Astrocyte (in vitro differentiated cells and primary cell): ENCODE results near the gene KHSRP. TPM values are rescaled to one million over a fixed set of nuclear protein-coding genes. Genes with fewer than 3 reads are reported as not detected.

Experiments used
- DNase-seq: peaks from one replicate; pipeline ENCODE4 v3.0.0-alpha.2; 2010; ENCODE audit warnings: low read depth
- FAIRE-seq: peaks from 2 replicates; lab custom pipeline; 2011; peaks lifted over from hg19 to GRCh38; lab: Jason Lieb, UNC
- H2AFZ ChIP-seq: 2 replicates; pipeline ENCODE4 v1.6.0; 2012; ENCODE audit warnings: low read depth, low read length, inconsistent platforms
- H3K27ac ChIP-seq: 2 replicates; pipeline ENCODE4 v1.5.1; 2011; ENCODE audit warnings: low read depth, low read length, inconsistent platforms
- H3K27me3 ChIP-seq: 2 replicates; pipeline ENCODE4 v1.6.0; 2011; ENCODE audit warnings: low read length, inconsistent platforms; ENCODE audit not compliant: insufficient read depth
- H3K36me3 ChIP-seq: 2 replicates; pipeline ENCODE4 v1.5.1; 2011; ENCODE audit warnings: low read length, inconsistent platforms; ENCODE audit not compliant: insufficient read depth
- H3K4me1 ChIP-seq: 2 replicates; pipeline ENCODE4 v1.5.1; 2011; ENCODE audit warnings: low read length, inconsistent platforms; ENCODE audit not compliant: insufficient read depth
- H3K4me2 ChIP-seq: 2 replicates; pipeline ENCODE4 v1.6.0; 2012; ENCODE audit warnings: low read length, inconsistent platforms
- H3K4me3 ChIP-seq: 2 replicates; pipeline ENCODE4 v1.5.1; 2011; ENCODE audit warnings: low read depth, mild to moderate bottlenecking, low read length, inconsistent platforms; ENCODE audit not compliant: insufficient read depth
- H3K79me2 ChIP-seq: 2 replicates; pipeline ENCODE4 v1.6.0; 2012; ENCODE audit warnings: mild to moderate bottlenecking, low read length, inconsistent platforms; ENCODE audit not compliant: insufficient read depth
- H3K9ac ChIP-seq: 2 replicates; pipeline ENCODE4 v1.6.0; 2012; ENCODE audit warnings: mild to moderate bottlenecking, low read length, inconsistent platforms
- H3K9me3 ChIP-seq: 2 replicates; pipeline ENCODE4 v1.5.1; 2012; ENCODE audit warnings: low read depth, mild to moderate bottlenecking, low read length, inconsistent platforms; ENCODE audit not compliant: insufficient read depth
- H4K20me1 ChIP-seq: 2 replicates; pipeline ENCODE4 v1.6.0; 2012; ENCODE audit warnings: low read length, inconsistent platforms; ENCODE audit not compliant: insufficient read depth
- H3K27ac Mint-ChIP-seq: one replicate; pipeline ENCODE4 v1.8.0; 2021; ENCODE audit warnings: mild to moderate bottlenecking, mixed read lengths; ENCODE audit not compliant: unreplicated experiment
- H3K27me3 Mint-ChIP-seq: one replicate; pipeline ENCODE4 v1.8.0; 2021; ENCODE audit warnings: low read depth, mixed read lengths; ENCODE audit not compliant: unreplicated experiment
- H3K36me3 Mint-ChIP-seq: one replicate; pipeline ENCODE4 v1.8.0; 2021; ENCODE audit warnings: low read depth, mixed read lengths; ENCODE audit not compliant: unreplicated experiment
- H3K4me1 Mint-ChIP-seq: one replicate; pipeline ENCODE4 v1.8.0; 2021; ENCODE audit warnings: low read depth, mixed read lengths; ENCODE audit not compliant: unreplicated experiment
- H3K4me3 Mint-ChIP-seq: one replicate; pipeline ENCODE4 v1.8.0; 2021; ENCODE audit warnings: mild to moderate bottlenecking, moderate library complexity, mixed read lengths; ENCODE audit not compliant: unreplicated experiment
- H3K9me3 Mint-ChIP-seq: one replicate; pipeline ENCODE4 v1.8.0; 2021; ENCODE audit warnings: mild to moderate bottlenecking, mixed read lengths; ENCODE audit not compliant: unreplicated experiment
- CTCF ChIP-seq: IDR thresholded peaks from 2 replicates; pipeline ENCODE4 v1.5.1; 2011; ENCODE audit warnings: low read depth, mild to moderate bottlenecking, inconsistent platforms, low read length, moderate library complexity; ENCODE audit not compliant: insufficient read depth
- EZH2 ChIP-seq: IDR thresholded peaks from 2 replicates; pipeline ENCODE4 v1.6.1; 2012; ENCODE audit warnings: mild to moderate bottlenecking, low read length, inconsistent platforms; ENCODE audit not compliant: insufficient read depth
- total RNA-seq: library from RNA; stranded (reverse); gene quantifications from 2 replicates; pipeline ENCODE4 v1.2.1, GENCODE V29; 2021

Gene KHSRP
- total RNA-seq, 1 donor from 2014 or later = 297 TPM

GRCh38 chr19:6465006-6465405, 40.4 kb upstream of the KHSRP start:
- H3K27ac Mint-ChIP-seq = no peak overlapping the region
- peak overlapping the region; percentile 65 for H3K4me3 Mint-ChIP-seq
- TF ChIP-seq CTCF (no peak), EZH2 (no peak)

GRCh38 chr19:6464070-6464873, 39.7 kb upstream of the KHSRP start, which contains the start of gene CRB3:
Gene CRB3 (plus strand): TSS chr19:6464271. CDS start chr19:6464702, 431 bp downstream.
- H3K9me3 ChIP-seq = no peaks in the 10 kb centered on the region
- peaks cover 16% of the 10 kb centered on the region for H3K27me3 ChIP-seq
- no peaks in the 10 kb centered on the region for H3K36me3 Mint-ChIP-seq
- no peak within 1 kb of the TSS for H3K9ac ChIP-seq
- FAIRE-seq (no peak), DNase-seq (no peak)
- H3K36me3 ChIP-seq = no peaks in the 10 kb centered on the region
- H3K4me3 Mint-ChIP-seq = peak within 1 kb of the TSS; percentile 65
- no peaks in the 10 kb centered on the region for H3K9me3 Mint-ChIP-seq
- no peak within 1 kb of the TSS for H2AFZ ChIP-seq
- no peak within 1 kb of the TSS for H3K4me3 ChIP-seq
- TF ChIP-seq CTCF (no peak), EZH2 (peak; percentile 74)
- H4K20me1 ChIP-seq = no peaks in the 10 kb centered on the region
- no peak within 1 kb of the TSS for H3K27ac Mint-ChIP-seq
- no peak within 1 kb of the TSS for H3K4me2 ChIP-seq
- no peaks in the 10 kb centered on the region for H3K79me2 ChIP-seq
- H3K27me3 Mint-ChIP-seq = peaks cover 28% of the 10 kb centered on the region
- H3K4me1 Mint-ChIP-seq = no peaks in the 10 kb centered on the region
- H3K27ac ChIP-seq = no peak within 1 kb of the TSS
- H3K4me1 ChIP-seq = peaks cover 6% of the 10 kb centered on the region

More at GRCh38 chr19:6465006-6465405, 40.4 kb upstream of the KHSRP start:
- Mint-ChIP-seq H3K4me1 (no peaks in the 10 kb centered on the region), H3K9me3 (no peaks in the 10 kb centered on the region), H3K27me3 (peaks cover 29% of the 10 kb centered on the region), H3K36me3 (no peaks in the 10 kb centered on the region)
- H3K4me1 ChIP-seq = no peaks in the 10 kb centered on the region
- no peaks in the 10 kb centered on the region for H3K36me3 ChIP-seq
- DNase-seq (no peak), FAIRE-seq (no peak)
- H3K4me2 ChIP-seq = no peak overlapping the region
- H3K27me3 ChIP-seq = peaks cover 17% of the 10 kb centered on the region
- H3K79me2 ChIP-seq = no peaks in the 10 kb centered on the region
- H4K20me1 ChIP-seq = no peaks in the 10 kb centered on the region
- no peak overlapping the region for H2AFZ ChIP-seq
- H3K9ac ChIP-seq = no peak overlapping the region
- H3K4me3 ChIP-seq = no peak overlapping the region
- H3K9me3 ChIP-seq = no peaks in the 10 kb centered on the region
- H3K27ac ChIP-seq = no peak overlapping the region
